ENCODE data around the gene BARHL1. TPM values are rescaled to one million over a fixed set of nuclear protein-coding genes. Genes with fewer than 3 reads are reported as not detected.

BARHL1 gene
- total and polyA plus RNA-seq, 2 donors (not counting 1 experiment from before 2014, with no cell fraction given), result not detected

DNA sequence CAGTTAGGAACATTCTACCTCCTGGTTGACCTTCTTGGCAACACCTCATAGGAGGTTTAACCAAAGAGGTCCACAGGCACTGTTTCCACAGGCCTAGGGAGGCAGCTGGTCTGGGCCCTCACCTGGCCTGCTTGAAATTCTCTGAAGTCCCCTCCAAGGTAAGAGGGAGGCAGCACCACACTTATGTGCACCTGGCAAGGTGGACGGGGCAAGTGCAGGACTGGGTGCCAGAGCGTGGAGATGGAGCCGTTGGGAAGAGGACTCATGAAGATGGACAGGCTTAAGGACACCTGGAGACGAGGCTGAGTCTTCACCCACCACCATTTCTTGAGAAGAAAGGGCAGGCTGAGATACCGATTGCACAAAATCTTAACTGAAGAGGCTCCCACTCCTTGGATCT is 6.6 kb upstream of the BARHL1 start:
- Histone ChIP-seq H3K4me2 (ENCODE audit: extremely low read depth, insufficient read depth, low read length) (no peak overlapping the region), H4K20me1 (ENCODE audit: control insufficient read depth, extremely low read depth, insufficient read depth, low read length) (no peaks in the 10 kb centered on the region), H3K79me2 (ENCODE audit: control insufficient read depth, insufficient read depth, low read length) (no peaks in the 10 kb centered on the region), H3K9me3 (ENCODE audit: control insufficient read depth, insufficient read depth, low read depth, low read length) (no peaks in the 10 kb centered on the region), H3K4me1 (ENCODE audit: control insufficient read depth, extremely low read depth, insufficient read depth, low read length) (no peaks in the 10 kb centered on the region), H3K27ac (ENCODE audit: insufficient read depth, low read length) (no peak overlapping the region), H2AFZ (ENCODE audit: low read length) (no peak overlapping the region), H3K4me3 (replicated peaks in 1 of 4; ENCODE audit: control extremely low read depth in 1 of 4, insufficient read depth in 1 of 4, low read depth in 3 of 4, low read length in 4 of 4) (no peak overlapping the region), H3K9ac (ENCODE audit: insufficient read depth, low read length) (no peak overlapping the region), H3K36me3 (ENCODE audit: control insufficient read depth, insufficient read depth, low read length) (no peaks in the 10 kb centered on the region), H3K27me3 (ENCODE audit: control insufficient read depth, insufficient read depth, low read length) (peaks cover 32% of the 10 kb centered on the region)
- TF ChIP-seq, protein P1, sequence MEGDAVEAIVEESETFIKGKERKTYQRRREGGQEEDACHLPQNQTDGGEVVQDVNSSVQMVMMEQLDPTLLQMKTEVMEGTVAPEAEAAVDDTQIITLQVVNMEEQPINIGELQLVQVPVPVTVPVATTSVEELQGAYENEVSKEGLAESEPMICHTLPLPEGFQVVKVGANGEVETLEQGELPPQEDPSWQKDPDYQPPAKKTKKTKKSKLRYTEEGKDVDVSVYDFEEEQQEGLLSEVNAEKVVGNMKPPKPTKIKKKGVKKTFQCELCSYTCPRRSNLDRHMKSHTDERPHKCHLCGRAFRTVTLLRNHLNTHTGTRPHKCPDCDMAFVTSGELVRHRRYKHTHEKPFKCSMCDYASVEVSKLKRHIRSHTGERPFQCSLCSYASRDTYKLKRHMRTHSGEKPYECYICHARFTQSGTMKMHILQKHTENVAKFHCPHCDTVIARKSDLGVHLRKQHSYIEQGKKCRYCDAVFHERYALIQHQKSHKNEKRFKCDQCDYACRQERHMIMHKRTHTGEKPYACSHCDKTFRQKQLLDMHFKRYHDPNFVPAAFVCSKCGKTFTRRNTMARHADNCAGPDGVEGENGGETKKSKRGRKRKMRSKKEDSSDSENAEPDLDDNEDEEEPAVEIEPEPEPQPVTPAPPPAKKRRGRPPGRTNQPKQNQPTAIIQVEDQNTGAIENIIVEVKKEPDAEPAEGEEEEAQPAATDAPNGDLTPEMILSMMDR (conservative IDR thresholded peaks at IDR 0.05 in 1 of 2, IDR thresholded peaks at IDR 0.05 in 1 of 2; ENCODE audit: low read depth in 1 of 2, low read length in 2 of 2), result no peak
- no peak for TF ChIP-seq EZH2 (IDR thresholded peaks at IDR 0.05; ENCODE audit: low read length, missing control alignments)
- no peak for DNase-seq (ENCODE audit: low read depth in 2 of 2)

DNA sequence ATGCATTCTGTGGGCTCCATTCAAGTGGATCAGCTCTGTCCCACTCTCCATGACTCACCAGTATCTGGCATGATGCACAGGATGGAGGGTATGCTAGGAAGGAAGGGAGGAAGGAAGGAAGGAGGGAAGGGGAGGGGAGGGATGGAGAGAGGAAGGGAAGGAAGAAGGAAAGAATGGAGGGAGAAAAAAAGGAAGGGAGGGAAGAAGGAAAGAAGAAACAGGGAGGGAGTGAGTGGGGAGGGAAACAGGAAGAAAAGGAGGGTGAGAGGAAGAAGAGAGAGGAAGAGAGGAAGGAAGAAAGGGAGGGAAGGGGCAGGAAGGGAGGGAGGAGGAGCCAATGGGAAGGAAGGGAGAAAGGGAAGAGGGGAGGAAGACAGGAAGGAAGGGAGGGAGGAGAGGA is 5.3 kb upstream of the BARHL1 start:
- Histone ChIP-seq H3K36me3 (ENCODE audit: control insufficient read depth, insufficient read depth, low read length) (no peaks in the 10 kb centered on the region), H4K20me1 (ENCODE audit: control insufficient read depth, extremely low read depth, insufficient read depth, low read length) (no peaks in the 10 kb centered on the region), H3K79me2 (ENCODE audit: control insufficient read depth, insufficient read depth, low read length) (no peaks in the 10 kb centered on the region), H3K27me3 (ENCODE audit: control insufficient read depth, insufficient read depth, low read length) (peaks cover 42% of the 10 kb centered on the region), H3K27ac (ENCODE audit: insufficient read depth, low read length) (no peak overlapping the region), H3K9ac (ENCODE audit: insufficient read depth, low read length) (no peak overlapping the region), H3K9me3 (ENCODE audit: control insufficient read depth, insufficient read depth, low read depth, low read length) (no peaks in the 10 kb centered on the region), H2AFZ (ENCODE audit: low read length) (no peak overlapping the region), H3K4me2 (ENCODE audit: extremely low read depth, insufficient read depth, low read length) (no peak overlapping the region), H3K4me1 (ENCODE audit: control insufficient read depth, extremely low read depth, insufficient read depth, low read length) (peaks cover 2% of the 10 kb centered on the region), H3K4me3 (replicated peaks in 1 of 4; ENCODE audit: control extremely low read depth in 1 of 4, insufficient read depth in 1 of 4, low read depth in 3 of 4, low read length in 4 of 4) (no peak overlapping the region)
- TF ChIP-seq, protein P1 (conservative IDR thresholded peaks at IDR 0.05 in 1 of 2, IDR thresholded peaks at IDR 0.05 in 1 of 2; ENCODE audit: low read depth in 1 of 2, low read length in 2 of 2), result no peak
- TF ChIP-seq EZH2 (IDR thresholded peaks at IDR 0.05; ENCODE audit: low read length, missing control alignments), result no peak
- no peak for DNase-seq (ENCODE audit: low read depth in 2 of 2)

DNA sequence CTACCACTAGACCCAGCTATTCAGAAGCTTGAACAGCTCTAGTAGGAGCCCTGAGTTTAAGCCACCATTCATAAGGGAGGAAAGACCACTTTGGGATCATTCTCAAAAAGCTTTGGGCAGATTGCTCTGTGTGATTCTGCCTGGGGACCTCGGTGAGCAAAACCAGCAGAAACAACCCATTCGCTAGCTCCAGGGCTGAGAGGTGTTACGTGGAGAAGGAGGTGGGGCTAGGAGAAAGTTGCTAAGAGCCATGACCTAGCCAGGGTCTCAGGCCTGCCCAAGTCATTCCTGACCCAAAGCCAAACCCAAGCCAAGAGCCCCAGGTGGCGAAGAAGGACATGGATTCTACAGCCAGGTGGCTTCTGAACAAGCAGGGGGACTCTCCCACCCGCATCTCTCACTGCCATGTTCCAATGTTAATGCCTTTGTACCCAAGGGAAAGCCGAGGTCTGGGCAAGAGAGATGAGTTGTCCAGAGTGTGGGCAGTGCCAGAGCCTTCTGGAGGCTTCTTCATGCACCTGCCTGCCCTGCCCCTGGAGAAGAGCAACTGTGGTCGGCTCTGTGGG is 4.0 kb upstream of the BARHL1 start:
- Histone ChIP-seq H4K20me1 (ENCODE audit: control insufficient read depth, extremely low read depth, insufficient read depth, low read length) (no peaks in the 10 kb centered on the region), H3K9me3 (ENCODE audit: control insufficient read depth, insufficient read depth, low read depth, low read length) (no peaks in the 10 kb centered on the region), H3K27ac (ENCODE audit: insufficient read depth, low read length) (no peak overlapping the region), H3K9ac (ENCODE audit: insufficient read depth, low read length) (no peak overlapping the region), H3K27me3 (ENCODE audit: control insufficient read depth, insufficient read depth, low read length) (peaks cover 50% of the 10 kb centered on the region), H2AFZ (ENCODE audit: low read length) (no peak overlapping the region), H3K4me3 (replicated peaks in 1 of 4; ENCODE audit: control extremely low read depth in 1 of 4, insufficient read depth in 1 of 4, low read depth in 3 of 4, low read length in 4 of 4) (no peak overlapping the region), H3K36me3 (ENCODE audit: control insufficient read depth, insufficient read depth, low read length) (no peaks in the 10 kb centered on the region), H3K4me2 (ENCODE audit: extremely low read depth, insufficient read depth, low read length) (no peak overlapping the region), H3K79me2 (ENCODE audit: control insufficient read depth, insufficient read depth, low read length) (no peaks in the 10 kb centered on the region), H3K4me1 (ENCODE audit: control insufficient read depth, extremely low read depth, insufficient read depth, low read length) (peaks cover 2% of the 10 kb centered on the region)
- TF ChIP-seq, protein P1 (conservative IDR thresholded peaks at IDR 0.05 in 1 of 2, IDR thresholded peaks at IDR 0.05 in 1 of 2; ENCODE audit: low read depth in 1 of 2, low read length in 2 of 2), result no peak
- TF ChIP-seq EZH2 (IDR thresholded peaks at IDR 0.05; ENCODE audit: low read length, missing control alignments), result peak; percentile 4
- DNase-seq (ENCODE audit: low read depth in 2 of 2), result no peak

Measured in fibroblast of lung (primary cell).